ENCODE data around the gene HEATR1. TPM values are rescaled to one million over a fixed set of nuclear protein-coding genes. Genes with fewer than 3 reads are reported as not detected.
A peak's percentile ranks its signal among the peaks of the same experiment; 100 is the strongest.

The HEATR1 gene
- total RNA-seq, 1 experiment from 2014 or later = 68.3 TPM

GRCh38 chr1:236502579-236502971 is 101.7 kb downstream of the HEATR1 start:
- Histone ChIP-seq H4K20me1 (ENCODE audit: insufficient read depth) (no peaks in the 10 kb centered on the region), H3K4me1 (ENCODE audit: control insufficient read depth in 1 of 2, insufficient read depth in 2 of 2, low read length in 2 of 2) (peaks cover 17 to 21% of the 10 kb centered on the region in 2 experiments), H3K27ac (ENCODE audit: low read depth, low read length) (peak overlapping the region; percentile 56; the same call in 1 of the 2 replicates), H3K9me2 (ENCODE audit: insufficient read depth) (no peaks in the 10 kb centered on the region), H3K36me3 (ENCODE audit: control insufficient read depth in 1 of 2, insufficient read depth in 2 of 2, low read length in 2 of 2) (no peaks in the 10 kb centered on the region), H3K27me3 (ENCODE audit: insufficient read depth, low read length) (no peaks in the 10 kb centered on the region), H3K79me2 (ENCODE audit: insufficient read depth, low read length) (no peaks in the 10 kb centered on the region), H3K9ac (ENCODE audit: low read length) (peak overlapping the region; percentile 55), H3K4me3 (replicated peaks in 1 of 2; ENCODE audit: low read depth in 1 of 2, low read length in 2 of 2) (peak overlapping the region in 1 of 2 experiments; percentile 60; a peak in 2 of 4 replicates), H3K4me2 (ENCODE audit: low read length) (peak overlapping the region; percentile 97), H2AFZ (ENCODE audit: low read depth, low read length, poor library complexity, severe bottlenecking) (peak overlapping the region; percentile 100), H3K9me3 (ENCODE audit: control insufficient read depth in 1 of 2, insufficient read depth in 1 of 2, low read depth in 1 of 2, low read length in 2 of 2) (no peaks in the 10 kb centered on the region)
- TF ChIP-seq MAX (IDR thresholded peaks at IDR 0.05) (peak; percentile 52), CBX3 (IDR thresholded peaks at IDR 0.05; ENCODE audit: low read depth) (peak; percentile 63; the same call in 1 of the 2 replicates), JUND (IDR thresholded peaks at IDR 0.05) (no peak)
- BruUV-seq (replicated peaks) = no TSS peak
- DNase-seq (ENCODE audit: low read depth, low spot score) = no peak
- intact Hi-C loops (cut with micrococcal nuclease) = no loop called here
- ATAC-seq = peak; percentile 41
- POLR2A ChIA-PET = no interaction called here
- CTCF ChIA-PET = no interaction called here
- RAD21 ChIA-PET (ENCODE audit: low non-redundant PET in 1 of 2, low total read pairs in 2 of 2, uncharacterized antibody in 2 of 2, unreplicated experiment in 2 of 2) = no interaction called here

GRCh38 chr1:236501093-236501492 is 103.2 kb downstream of the HEATR1 start:
- Histone ChIP-seq H3K9me3 (ENCODE audit: control insufficient read depth in 1 of 2, insufficient read depth in 1 of 2, low read depth in 1 of 2, low read length in 2 of 2) (no peaks in the 10 kb centered on the region), H3K79me2 (ENCODE audit: insufficient read depth, low read length) (no peaks in the 10 kb centered on the region), H3K9me2 (ENCODE audit: insufficient read depth) (no peaks in the 10 kb centered on the region), H3K27ac (ENCODE audit: low read depth, low read length) (no peak overlapping the region), H3K4me1 (ENCODE audit: control insufficient read depth in 1 of 2, insufficient read depth in 2 of 2, low read length in 2 of 2) (peaks cover 17 to 21% of the 10 kb centered on the region in 2 experiments), H3K4me3 (replicated peaks in 1 of 2; ENCODE audit: low read depth in 1 of 2, low read length in 2 of 2) (no peak overlapping the region), H4K20me1 (ENCODE audit: insufficient read depth) (no peaks in the 10 kb centered on the region), H3K27me3 (ENCODE audit: insufficient read depth, low read length) (no peaks in the 10 kb centered on the region), H3K4me2 (ENCODE audit: low read length) (no peak overlapping the region), H3K9ac (ENCODE audit: low read length) (no peak overlapping the region), H2AFZ (ENCODE audit: low read depth, low read length, poor library complexity, severe bottlenecking) (no peak overlapping the region), H3K36me3 (ENCODE audit: control insufficient read depth in 1 of 2, insufficient read depth in 2 of 2, low read length in 2 of 2) (no peaks in the 10 kb centered on the region)
- BruUV-seq (replicated peaks) = no TSS peak
- no peak for DNase-seq (ENCODE audit: low read depth, low spot score)
- intact Hi-C loops (cut with micrococcal nuclease) = no loop called here
- RAD21 ChIA-PET (ENCODE audit: low non-redundant PET in 1 of 2, low total read pairs in 2 of 2, uncharacterized antibody in 2 of 2, unreplicated experiment in 2 of 2) = no interaction called here
- CTCF ChIA-PET = no interaction called here
- POLR2A ChIA-PET = no interaction called here
- no peak for ATAC-seq
- no peak for TF ChIP-seq SIN3A (IDR thresholded peaks at IDR 0.05; ENCODE audit: low read depth)
- TF ChIP-seq, protein P1, sequence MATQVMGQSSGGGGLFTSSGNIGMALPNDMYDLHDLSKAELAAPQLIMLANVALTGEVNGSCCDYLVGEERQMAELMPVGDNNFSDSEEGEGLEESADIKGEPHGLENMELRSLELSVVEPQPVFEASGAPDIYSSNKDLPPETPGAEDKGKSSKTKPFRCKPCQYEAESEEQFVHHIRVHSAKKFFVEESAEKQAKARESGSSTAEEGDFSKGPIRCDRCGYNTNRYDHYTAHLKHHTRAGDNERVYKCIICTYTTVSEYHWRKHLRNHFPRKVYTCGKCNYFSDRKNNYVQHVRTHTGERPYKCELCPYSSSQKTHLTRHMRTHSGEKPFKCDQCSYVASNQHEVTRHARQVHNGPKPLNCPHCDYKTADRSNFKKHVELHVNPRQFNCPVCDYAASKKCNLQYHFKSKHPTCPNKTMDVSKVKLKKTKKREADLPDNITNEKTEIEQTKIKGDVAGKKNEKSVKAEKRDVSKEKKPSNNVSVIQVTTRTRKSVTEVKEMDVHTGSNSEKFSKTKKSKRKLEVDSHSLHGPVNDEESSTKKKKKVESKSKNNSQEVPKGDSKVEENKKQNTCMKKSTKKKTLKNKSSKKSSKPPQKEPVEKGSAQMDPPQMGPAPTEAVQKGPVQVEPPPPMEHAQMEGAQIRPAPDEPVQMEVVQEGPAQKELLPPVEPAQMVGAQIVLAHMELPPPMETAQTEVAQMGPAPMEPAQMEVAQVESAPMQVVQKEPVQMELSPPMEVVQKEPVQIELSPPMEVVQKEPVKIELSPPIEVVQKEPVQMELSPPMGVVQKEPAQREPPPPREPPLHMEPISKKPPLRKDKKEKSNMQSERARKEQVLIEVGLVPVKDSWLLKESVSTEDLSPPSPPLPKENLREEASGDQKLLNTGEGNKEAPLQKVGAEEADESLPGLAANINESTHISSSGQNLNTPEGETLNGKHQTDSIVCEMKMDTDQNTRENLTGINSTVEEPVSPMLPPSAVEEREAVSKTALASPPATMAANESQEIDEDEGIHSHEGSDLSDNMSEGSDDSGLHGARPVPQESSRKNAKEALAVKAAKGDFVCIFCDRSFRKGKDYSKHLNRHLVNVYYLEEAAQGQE (IDR thresholded peaks at IDR 0.05; ENCODE audit: low read depth) = no peak
- TF ChIP-seq TCF7L2 (IDR thresholded peaks at IDR 0.05; ENCODE audit: borderline replicate concordance, extremely low read depth, insufficient read depth, insufficient read length) = no peak
- no peak for TF ChIP-seq CBX3 (IDR thresholded peaks at IDR 0.05; ENCODE audit: low read depth)
- TF ChIP-seq, protein P2, sequence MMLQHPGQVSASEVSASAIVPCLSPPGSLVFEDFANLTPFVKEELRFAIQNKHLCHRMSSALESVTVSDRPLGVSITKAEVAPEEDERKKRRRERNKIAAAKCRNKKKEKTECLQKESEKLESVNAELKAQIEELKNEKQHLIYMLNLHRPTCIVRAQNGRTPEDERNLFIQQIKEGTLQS (IDR thresholded peaks at IDR 0.05) = no peak
- no peak for TF ChIP-seq EGR1 (IDR thresholded peaks at IDR 0.05; ENCODE audit: low read depth)
- TF ChIP-seq RAD21 (IDR thresholded peaks at IDR 0.05; ENCODE audit: low read depth) = no peak
- no peak for TF ChIP-seq JUND (IDR thresholded peaks at IDR 0.05)
- no peak for TF ChIP-seq SRF (IDR thresholded peaks at IDR 0.05; ENCODE audit: low read depth)
- TF ChIP-seq EZH2 (IDR thresholded peaks at IDR 0.05) = no peak
- no peak for TF ChIP-seq POLR2A (IDR thresholded peaks at IDR 0.05; ENCODE audit: borderline replicate concordance, extremely low read depth, insufficient read depth, insufficient read length)
- no peak for TF ChIP-seq ELF1 (IDR thresholded peaks at IDR 0.05; ENCODE audit: borderline replicate concordance, low read depth)
- no peak for TF ChIP-seq MAX (IDR thresholded peaks at IDR 0.05)
- TF ChIP-seq SP1 (IDR thresholded peaks at IDR 0.05; ENCODE audit: low read depth) = no peak
- TF ChIP-seq ZBTB33 (IDR thresholded peaks at IDR 0.05; ENCODE audit: extremely low read depth, insufficient replicate concordance, low read length) = no peak
- no peak for TF ChIP-seq POLR2AphosphoS5 (IDR thresholded peaks at IDR 0.05; ENCODE audit: low read depth, low read length)

All from HCT116 (cell line).